Psoas muscle (tissue), 8 donors: ENCODE measurements around the gene IDS. TPM values are rescaled to one million over a fixed set of nuclear protein-coding genes. Genes with fewer than 3 reads are reported as not detected.
A peak's percentile ranks its signal among the peaks of the same experiment; 100 is the strongest.
"Not testable (repeated sequence)": the region's sequence is repeated elsewhere in the genome, so short reads cannot be mapped to it uniquely, and the experiment has no call there.

Source experiments
- ATAC-seq, 4 donors: fragments of 200-7000 bp; cut with Tn5 transposase; one replicate each; pipeline ENCODE4 v1.9.1; 2020; ENCODE audit warnings: moderate library complexity in 3 of 4, mild to moderate bottlenecking in 2 of 4
- DNase-seq, 2 donors: peaks; one replicate each; pipeline ENCODE4 v3.0.0-alpha.2; 2020
- H3K27ac ChIP-seq: fragments of 200-600 bp; one replicate; pipeline ENCODE4 v1.8.0; 2022
- H3K27me3 ChIP-seq, 3 donors: fragments of 200-600 bp in 1 of 3; one replicate each; pipeline versions ENCODE4 v1.6.1 to v1.8.0; 2013 to 2022; ENCODE audit warnings: low read length in 2 of 3, mild to moderate bottlenecking in 2 of 3, moderate library complexity in 1 of 3; ENCODE audit not compliant: insufficient read depth in 3 of 3
- H3K36me3 ChIP-seq, 2 donors: fragments of 200-600 bp in 1 of 2; one replicate each; pipeline versions ENCODE4 v1.6.1 to v1.8.0; 2013 to 2022; ENCODE audit warnings: low read depth in 1 of 2, mild to moderate bottlenecking in 1 of 2, moderate library complexity in 1 of 2; ENCODE audit not compliant: insufficient read depth in 1 of 2
- H3K4me1 ChIP-seq: fragments of 200-600 bp; one replicate; pipeline ENCODE4 v1.8.0; 2022
- H3K4me3 ChIP-seq: fragments of 200-600 bp; one replicate; pipeline ENCODE4 v1.8.0; 2022; ENCODE audit warnings: mild to moderate bottlenecking
- H3K9me3 ChIP-seq: fragments of 200-600 bp; one replicate; pipeline ENCODE4 v1.8.0; 2022
- whole genome bisulfite sequencing, 3 donors: extraction: QIAGEN DNeasy Blood & Tissue Kit; methylation state at CpG; one replicate each; pipeline versions ENCODE4 v1.1.6 to v1.1.7; 2013; 5-methylcytosine and 5-hydroxymethylcytosine counted together
- intact Hi-C, 2 donors: fragments of 100-400 bp; cut with DNase I; formaldehyde crosslinking; loops; one replicate each; pipeline versions ENCODE4 v1.11.0 to v1.14.2; 2022
- polyA plus RNA-seq, 3 donors: library from polyadenylated mRNA; stranded (reverse); fragments of 200-250 nt; gene quantifications; one replicate each; pipeline ENCODE4 v1.2.3, GENCODE V29; 2013
- total RNA-seq, 4 donors: library from RNA; stranded (reverse); fragmentation: NEBNext Ultra II Directional in 2 of 4; extraction: Animal tissue kit (Norgen Biotek cat#: 25700) in 2 of 4; gene quantifications; one replicate each; pipeline versions ENCODE4 v1.2.1 to v1.2.4, GENCODE V29; 2021 to 2023
- TF ChIP-seq, protein P1 (sequence below): fragments of 200-600 bp; IDR thresholded peaks from one replicate; pipeline ENCODE4 v1.8.0; 2022; ENCODE audit warnings: antibody characterized with exemption
- donor health status: healthy with polysubstance abuse.
- donor health status: DM: no; HTN: no; CAD: no; lungs with moderate emphysema.
- donor health status: Bipolar disorder and iron deficiency.
- donor health status: healthy.
- donor health status: DM: yes; HTN: yes; CAD: no.
- donor health status: DM: no; HTN: no; CAD: no.
- donor health status: DM: no; HTN: no; CAD: no.
- donor health status: DM: yes; HTN: yes; CAD: no.

IDS gene
- total and polyA plus RNA-seq, 7 donors = 11.8 to 37.6 (median 31.2) TPM

DNA sequence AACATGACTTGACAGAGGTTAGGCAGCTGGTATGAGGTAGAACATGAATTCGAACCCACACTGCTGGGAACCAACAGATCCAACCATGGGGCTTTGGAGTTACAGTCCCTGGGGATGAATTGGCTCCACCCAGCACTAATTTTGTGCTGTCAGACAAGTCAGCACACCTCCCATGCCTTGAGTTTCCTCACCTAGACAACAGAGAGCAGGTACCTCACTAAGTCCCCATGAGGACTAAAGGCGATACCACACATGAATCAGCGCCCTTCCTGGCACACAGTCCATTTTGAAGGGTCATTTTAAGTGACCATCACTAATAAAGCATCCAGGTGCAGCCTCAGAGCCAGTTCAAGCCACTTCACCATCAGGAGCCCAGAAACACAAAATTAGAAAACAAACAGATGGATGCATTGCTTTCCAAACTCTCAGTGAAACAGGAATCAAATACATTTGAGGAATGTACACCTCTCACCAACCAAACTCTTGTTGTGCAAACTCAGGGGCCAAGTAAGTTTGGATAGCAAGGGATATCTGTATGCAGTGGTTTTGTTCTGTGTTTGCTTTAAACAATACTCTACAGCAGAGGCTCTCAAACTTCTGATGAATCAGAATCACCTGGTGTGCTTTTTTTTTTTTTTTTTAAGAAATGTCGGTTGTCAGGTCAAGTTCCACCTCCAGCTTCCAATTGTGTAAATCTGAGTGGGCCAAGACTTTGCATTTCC is 10.1 kb downstream of the IDS start:
- Histone ChIP-seq H3K4me1 (no peaks in the 10 kb centered on the region), H3K9me3 (no peaks in the 10 kb centered on the region), H3K36me3 (peaks cover 2 to 61% of the 10 kb centered on the region in 2 donors), H3K27ac (peak overlapping the region; percentile 30), H3K27me3 (no peaks in the 10 kb centered on the region), H3K4me3 (no peak overlapping the region)
- intact Hi-C loops = no loop called here
- 72 to 97% (median 89%) methylated on average over 4 of the region's 4 CpGs for WGBS, 3 donors
- no peak for DNase-seq
- no peak for ATAC-seq
- TF ChIP-seq, protein P1, sequence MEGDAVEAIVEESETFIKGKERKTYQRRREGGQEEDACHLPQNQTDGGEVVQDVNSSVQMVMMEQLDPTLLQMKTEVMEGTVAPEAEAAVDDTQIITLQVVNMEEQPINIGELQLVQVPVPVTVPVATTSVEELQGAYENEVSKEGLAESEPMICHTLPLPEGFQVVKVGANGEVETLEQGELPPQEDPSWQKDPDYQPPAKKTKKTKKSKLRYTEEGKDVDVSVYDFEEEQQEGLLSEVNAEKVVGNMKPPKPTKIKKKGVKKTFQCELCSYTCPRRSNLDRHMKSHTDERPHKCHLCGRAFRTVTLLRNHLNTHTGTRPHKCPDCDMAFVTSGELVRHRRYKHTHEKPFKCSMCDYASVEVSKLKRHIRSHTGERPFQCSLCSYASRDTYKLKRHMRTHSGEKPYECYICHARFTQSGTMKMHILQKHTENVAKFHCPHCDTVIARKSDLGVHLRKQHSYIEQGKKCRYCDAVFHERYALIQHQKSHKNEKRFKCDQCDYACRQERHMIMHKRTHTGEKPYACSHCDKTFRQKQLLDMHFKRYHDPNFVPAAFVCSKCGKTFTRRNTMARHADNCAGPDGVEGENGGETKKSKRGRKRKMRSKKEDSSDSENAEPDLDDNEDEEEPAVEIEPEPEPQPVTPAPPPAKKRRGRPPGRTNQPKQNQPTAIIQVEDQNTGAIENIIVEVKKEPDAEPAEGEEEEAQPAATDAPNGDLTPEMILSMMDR = no peak

DNA sequence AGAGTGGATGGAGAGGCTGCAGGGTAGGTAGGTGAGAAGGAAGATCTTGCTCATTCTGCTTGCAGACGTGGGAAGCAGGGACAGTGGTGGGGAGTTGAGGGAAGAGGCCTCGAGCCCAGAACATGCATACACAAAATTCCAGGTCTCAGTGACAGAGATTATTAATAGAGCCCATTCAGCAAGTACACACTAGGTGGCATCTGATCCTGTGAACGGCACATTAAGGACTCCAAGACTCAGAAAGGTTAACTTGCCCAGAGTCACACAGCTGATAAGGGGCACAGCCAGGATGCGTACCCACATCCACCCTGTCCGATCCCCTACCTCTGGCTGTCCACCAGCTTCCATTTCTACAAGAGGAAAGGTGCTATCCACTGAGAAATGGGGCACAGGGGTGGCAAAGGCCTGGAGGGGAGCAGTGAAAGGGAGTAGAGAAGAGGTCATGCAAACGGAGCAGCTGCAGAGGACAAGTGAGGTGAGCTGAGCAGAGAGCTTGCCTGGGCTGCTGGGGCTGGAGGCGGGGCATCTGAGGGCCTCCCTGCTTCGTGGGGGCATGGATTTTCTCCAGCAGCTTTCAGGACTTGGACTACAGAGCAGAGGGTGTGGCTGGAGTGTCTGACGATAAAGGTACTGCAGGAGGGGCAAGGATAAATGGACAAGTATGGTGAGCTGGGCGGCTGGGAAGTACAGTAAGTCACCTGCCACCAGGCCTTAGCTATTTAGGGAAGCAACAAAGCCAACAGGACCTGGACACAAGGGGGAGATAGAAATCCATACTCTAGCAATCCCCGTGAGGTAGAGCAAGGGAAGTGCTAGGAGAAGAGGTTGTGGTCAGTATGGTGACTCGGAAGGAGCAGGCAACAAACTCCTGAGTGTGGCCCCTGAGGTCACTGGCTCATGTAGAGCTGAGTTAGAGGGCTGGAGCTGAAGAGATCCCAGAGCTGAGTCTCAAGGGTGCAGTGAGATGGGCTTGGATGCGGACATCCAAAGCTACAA is 11.2 kb downstream of the IDS start:
- no peaks in the 10 kb centered on the region for H3K9me3 ChIP-seq
- intact Hi-C loops = no loop called here
- H3K27me3 ChIP-seq = no peaks in the 10 kb centered on the region
- ATAC-seq (peak; percentile 65 to 86 (median 76)), DNase-seq (no peak)
- 45 to 57% (median 52%) methylated on average over 13 of the region's 13 CpGs for WGBS, 3 donors
- H3K4me3 ChIP-seq = no peak overlapping the region
- TF ChIP-seq, protein P1 = no peak
- H3K4me1 ChIP-seq = no peaks in the 10 kb centered on the region
- peaks cover 2 to 66% of the 10 kb centered on the region in 2 donors for H3K36me3 ChIP-seq
- H3K27ac ChIP-seq = peak overlapping the region; percentile 58

DNA sequence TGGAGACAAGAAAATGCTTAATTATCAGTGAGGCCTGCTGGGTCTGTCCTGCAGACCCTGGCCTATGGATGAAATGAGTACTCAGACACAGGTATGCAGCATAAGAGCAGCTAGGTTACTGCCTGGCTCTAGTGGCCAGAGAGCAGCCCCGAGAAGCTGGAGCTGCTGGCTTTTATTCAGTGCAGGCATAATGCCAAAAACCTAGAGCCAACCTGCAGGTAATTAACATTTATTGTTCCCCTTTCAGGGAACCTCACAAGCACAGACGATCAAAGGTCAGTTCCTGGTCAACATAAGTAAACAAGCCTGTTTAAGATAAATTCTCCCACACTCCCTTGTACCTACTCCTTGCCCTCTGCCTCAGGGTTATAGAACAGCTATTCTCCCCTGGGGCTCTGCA is 13.3 kb downstream of the IDS start:
- no peak overlapping the region for H3K4me3 ChIP-seq
- no peak for ATAC-seq
- DNase-seq = no peak
- intact Hi-C loops = no loop called here
- TF ChIP-seq, protein P1 = no peak
- no peaks in the 10 kb centered on the region for H3K9me3 ChIP-seq
- peaks cover 2 to 60% of the 10 kb centered on the region in 2 donors for H3K36me3 ChIP-seq
- no peaks in the 10 kb centered on the region for H3K27me3 ChIP-seq
- H3K4me1 ChIP-seq = no peaks in the 10 kb centered on the region
- WGBS, 3 donors = 21 to 48% (median 38%) methylated on average over 2 of the region's 2 CpGs
- H3K27ac ChIP-seq = no peak overlapping the region

DNA sequence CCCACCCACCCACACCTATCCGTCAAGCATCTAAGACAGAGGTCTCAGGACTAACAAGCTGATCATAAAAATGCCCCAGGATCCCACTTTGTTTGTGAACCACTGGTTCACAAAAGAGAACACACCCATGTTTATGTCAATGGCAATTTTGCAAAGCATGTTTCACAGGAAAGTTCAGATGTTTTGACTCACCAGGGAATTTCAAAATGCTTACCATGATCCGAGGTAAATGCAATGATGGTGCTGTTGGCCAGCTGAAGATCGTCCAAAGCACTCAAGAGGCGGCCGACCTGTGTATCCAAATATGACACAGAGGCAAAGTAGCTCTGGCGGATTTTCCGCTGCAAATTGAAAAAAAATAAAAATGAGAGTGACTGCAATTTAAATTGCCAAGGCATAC is 15.0 kb downstream of the IDS start:
- no peak for ATAC-seq
- H3K4me1 ChIP-seq = no peaks in the 10 kb centered on the region
- H3K4me3 ChIP-seq = no peak overlapping the region
- H3K36me3 ChIP-seq = peaks cover 0 to 62% of the 10 kb centered on the region in 2 donors
- no peaks in the 10 kb centered on the region for H3K9me3 ChIP-seq
- DNase-seq = no peak
- intact Hi-C loops = no loop called here
- H3K27me3 ChIP-seq = no peaks in the 10 kb centered on the region
- TF ChIP-seq, protein P1 = no peak
- 66 to 79% (median 76%) methylated on average over 7 of the region's 7 CpGs for WGBS, 3 donors
- no peak overlapping the region for H3K27ac ChIP-seq

DNA sequence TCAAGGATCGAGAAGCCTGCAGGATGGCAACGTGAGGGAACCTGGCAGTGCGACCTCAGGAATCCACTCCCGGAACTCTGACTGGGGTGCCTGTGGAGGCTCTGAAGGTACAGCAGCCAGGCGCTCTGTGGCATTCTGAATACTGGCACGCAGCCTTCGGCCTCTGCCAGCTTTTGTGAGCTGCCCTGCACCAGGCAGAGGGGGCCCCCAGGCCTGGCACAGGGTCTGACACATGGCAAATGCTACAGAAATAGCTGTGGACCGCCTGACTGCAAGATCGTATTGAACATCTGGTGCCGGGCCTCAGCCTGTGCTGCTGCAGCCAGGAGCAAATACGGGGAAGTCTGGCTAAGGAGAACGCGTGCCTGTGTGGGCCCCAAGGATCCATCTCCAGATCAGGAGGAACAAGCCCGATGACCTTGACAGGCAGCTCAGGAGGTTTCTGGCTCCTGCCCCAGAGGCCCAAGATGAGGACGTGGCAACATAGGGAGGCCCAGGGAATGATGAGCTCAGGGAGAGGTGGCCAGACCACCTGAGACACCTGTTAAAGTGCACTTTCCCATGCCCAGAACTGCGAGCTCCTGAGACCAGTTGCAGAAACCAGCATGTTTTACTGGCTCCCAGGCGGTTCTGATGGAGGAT is 16.6 kb downstream of the IDS start:
- intact Hi-C loops, H3K4me1 ChIP-seq, H3K9me3 ChIP-seq, H3K27ac ChIP-seq, H3K4me3 ChIP-seq, DNase-seq, H3K27me3 ChIP-seq: not testable (repeated sequence)
- peak; percentile 38 to 80 (median 68) for ATAC-seq
- WGBS, 3 donors = 27 to 53% (median 29%) methylated on average over 7 to 13 of the region's 17 CpGs
- peaks cover 0 to 58% of the 10 kb centered on the region in 2 donors for H3K36me3 ChIP-seq

DNA sequence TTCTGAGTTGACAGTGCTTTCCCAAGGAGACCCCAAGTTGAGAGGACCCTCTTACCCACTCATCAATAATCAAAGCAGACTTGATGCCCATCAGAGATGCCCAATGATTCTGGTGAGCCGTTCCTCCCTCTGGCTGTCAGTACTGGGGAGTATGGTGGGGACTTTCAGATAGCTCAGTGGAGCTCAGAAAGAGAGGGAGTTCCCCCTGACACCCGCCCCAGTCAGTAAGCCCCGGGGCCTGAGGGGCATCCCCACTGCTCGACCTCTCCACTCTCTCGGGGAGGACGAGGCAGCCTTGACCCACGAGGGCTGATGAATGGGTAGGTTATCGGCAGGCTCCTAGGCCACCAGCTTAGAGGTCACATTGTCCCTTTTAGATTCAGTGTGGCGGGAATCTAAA is 17.1 kb downstream of the IDS start:
- H3K27ac ChIP-seq, H3K4me1 ChIP-seq, H3K27me3 ChIP-seq, H3K4me3 ChIP-seq, DNase-seq, H3K9me3 ChIP-seq, intact Hi-C loops: not testable (repeated sequence)
- peaks cover 0 to 61% of the 10 kb centered on the region in 2 donors for H3K36me3 ChIP-seq
- WGBS, 3 donors = 41 to 70% (median 57%) methylated on average over 2 to 4 of the region's 9 CpGs
- peak in 3 of 4 donors; percentile 4 to 21 (median 11) for ATAC-seq
